ENCODE results near the gene GSTO2. TPM values are rescaled to one million over a fixed set of nuclear protein-coding genes. Genes with fewer than 3 reads are reported as not detected.

Gene GSTO2
- total and polyA plus RNA-seq, 2 of the 13 experiments (the other 11 are each of a cell fraction or from before 2014, with no cell fraction given): 2.1 to 7.9 TPM

GRCh38 chr10:104286939-104287338, 18.0 kb downstream of the GSTO2 start (continued):
- TF ChIP-seq RXRB (CRISPR knock-in tag; IDR thresholded peaks at IDR 0.05; ENCODE audit: borderline replicate concordance) (peak; percentile 69), NR0B2 (CRISPR knock-in tag; IDR thresholded peaks at IDR 0.05) (no peak), ZNF44 (CRISPR knock-in tag; IDR thresholded peaks at IDR 0.05) (no peak), ZNF224 (CRISPR knock-in tag; IDR thresholded peaks at IDR 0.05) (no peak), MIXL1 (CRISPR knock-in tag; IDR thresholded peaks at IDR 0.05) (0 out of 2 replicates have a peak, but pooled peaks have one; percentile 47), ZBTB21 (CRISPR knock-in tag; IDR thresholded peaks at IDR 0.05) (no peak), MED1 (CRISPR knock-in tag; IDR thresholded peaks at IDR 0.05) (peak; percentile 70), ZFP37 (CRISPR knock-in tag; IDR thresholded peaks at IDR 0.05; ENCODE audit: borderline replicate concordance) (no peak), CHD2 (IDR thresholded peaks at IDR 0.05; ENCODE audit: low read depth, low read length) (no peak), ZNF138 (CRISPR knock-in tag; IDR thresholded peaks at IDR 0.05; ENCODE audit: low read depth) (no peak), ZBTB26 (CRISPR knock-in tag; IDR thresholded peaks at IDR 0.05; ENCODE audit: borderline replicate concordance) (no peak), DMAP1 (CRISPR knock-in tag; IDR thresholded peaks at IDR 0.05) (0 out of 2 replicates have a peak, but pooled peaks have one; percentile 30), LCORL (IDR thresholded peaks at IDR 0.05) (no peak), LCORL (CRISPR knock-in tag; IDR thresholded peaks at IDR 0.05) (no peak), MXD1 (CRISPR knock-in tag; IDR thresholded peaks at IDR 0.05) (no peak), MAX (IDR thresholded peaks at IDR 0.05) (0 out of 2 replicates have a peak, but pooled peaks have one; percentile 24), ARID5B (CRISPR knock-in tag; IDR thresholded peaks at IDR 0.05) (peak; percentile 85), ZNF207 (IDR thresholded peaks at IDR 0.05; ENCODE audit: borderline replicate concordance) (no peak), CEBPG (CRISPR knock-in tag; IDR thresholded peaks at IDR 0.05) (peak; percentile 45; the same call in 1 of the 2 replicates), SP140L (CRISPR knock-in tag; IDR thresholded peaks at IDR 0.05; ENCODE audit: borderline replicate concordance) (no peak), ZNF512 (CRISPR knock-in tag; IDR thresholded peaks at IDR 0.05) (no peak), ZNF543 (CRISPR knock-in tag; IDR thresholded peaks at IDR 0.05) (no peak), FOXO1 (CRISPR knock-in tag; IDR thresholded peaks at IDR 0.05) (no peak; the same call in 1 of the 2 replicates), ZNF550 (CRISPR knock-in tag; IDR thresholded peaks at IDR 0.05; ENCODE audit: borderline replicate concordance) (no peak), MEF2D (CRISPR knock-in tag; IDR thresholded peaks at IDR 0.05) (no peak), HDAC2 (CRISPR knock-in tag; IDR thresholded peaks at IDR 0.05) (peak; percentile 55; the same call in 1 of the 2 replicates)

Measured in HepG2 (cell line).